GM20000 (cell line): Measurements from ENCODE around the gene ECEL1.

Experiments used
- DNase-seq: peaks from one replicate; pipeline ENCODE4 v3.0.0; 2012; ENCODE audit warnings: low spot score
- TF ChIP-seq, protein P1 (sequence below): IDR thresholded peaks from 2 replicates; pipeline ENCODE4 v1.5.1; 2012; ENCODE audit warnings: mild to moderate bottlenecking, control low read depth; ENCODE audit errors: extremely low read depth, missing control alignments

ECEL1 gene

DNA sequence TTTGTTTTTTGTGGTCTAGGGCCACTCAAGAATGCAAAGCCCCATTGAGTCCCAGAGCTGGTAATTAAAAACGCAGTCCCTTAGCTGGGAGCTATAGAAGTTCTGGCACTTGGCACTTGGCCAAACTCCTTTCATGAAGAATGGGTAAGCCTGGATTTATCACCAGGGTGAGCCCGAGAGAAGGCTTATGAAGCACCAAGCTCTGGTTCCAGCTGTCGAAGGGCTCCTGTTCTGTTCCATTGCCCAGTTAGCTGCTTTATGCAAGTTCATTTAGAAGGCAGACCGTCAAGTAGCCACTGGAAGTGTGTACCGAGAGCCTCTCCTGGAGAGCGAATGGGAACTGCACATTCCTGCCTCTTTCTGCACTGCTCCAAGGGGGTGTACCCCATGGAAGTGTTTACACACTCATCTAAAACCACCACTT is 14.2 kb downstream of the ECEL1 start:
- TF ChIP-seq, protein P1, sequence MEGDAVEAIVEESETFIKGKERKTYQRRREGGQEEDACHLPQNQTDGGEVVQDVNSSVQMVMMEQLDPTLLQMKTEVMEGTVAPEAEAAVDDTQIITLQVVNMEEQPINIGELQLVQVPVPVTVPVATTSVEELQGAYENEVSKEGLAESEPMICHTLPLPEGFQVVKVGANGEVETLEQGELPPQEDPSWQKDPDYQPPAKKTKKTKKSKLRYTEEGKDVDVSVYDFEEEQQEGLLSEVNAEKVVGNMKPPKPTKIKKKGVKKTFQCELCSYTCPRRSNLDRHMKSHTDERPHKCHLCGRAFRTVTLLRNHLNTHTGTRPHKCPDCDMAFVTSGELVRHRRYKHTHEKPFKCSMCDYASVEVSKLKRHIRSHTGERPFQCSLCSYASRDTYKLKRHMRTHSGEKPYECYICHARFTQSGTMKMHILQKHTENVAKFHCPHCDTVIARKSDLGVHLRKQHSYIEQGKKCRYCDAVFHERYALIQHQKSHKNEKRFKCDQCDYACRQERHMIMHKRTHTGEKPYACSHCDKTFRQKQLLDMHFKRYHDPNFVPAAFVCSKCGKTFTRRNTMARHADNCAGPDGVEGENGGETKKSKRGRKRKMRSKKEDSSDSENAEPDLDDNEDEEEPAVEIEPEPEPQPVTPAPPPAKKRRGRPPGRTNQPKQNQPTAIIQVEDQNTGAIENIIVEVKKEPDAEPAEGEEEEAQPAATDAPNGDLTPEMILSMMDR = no peak
- no peak for DNase-seq

DNA sequence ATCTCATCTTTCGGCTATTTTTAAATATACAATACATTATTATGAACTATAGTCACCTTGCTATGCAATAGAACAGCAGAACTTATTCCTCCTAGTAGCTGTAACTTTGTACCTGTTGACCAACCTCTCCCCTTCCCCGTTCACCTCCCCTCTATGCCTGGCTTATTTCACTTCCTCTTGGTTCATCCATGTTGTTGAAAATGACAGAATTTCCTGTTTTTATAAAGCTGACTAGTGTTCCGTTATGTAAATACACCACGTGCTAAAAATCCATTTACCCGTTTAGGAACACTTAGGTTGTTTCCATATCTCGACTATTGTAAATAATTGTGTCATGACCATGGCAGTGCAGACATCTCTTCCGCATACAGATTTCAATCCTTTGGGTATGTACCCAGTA is 21.4 kb downstream of the ECEL1 start:
- TF ChIP-seq, protein P1 = no peak
- no peak for DNase-seq

DNA sequence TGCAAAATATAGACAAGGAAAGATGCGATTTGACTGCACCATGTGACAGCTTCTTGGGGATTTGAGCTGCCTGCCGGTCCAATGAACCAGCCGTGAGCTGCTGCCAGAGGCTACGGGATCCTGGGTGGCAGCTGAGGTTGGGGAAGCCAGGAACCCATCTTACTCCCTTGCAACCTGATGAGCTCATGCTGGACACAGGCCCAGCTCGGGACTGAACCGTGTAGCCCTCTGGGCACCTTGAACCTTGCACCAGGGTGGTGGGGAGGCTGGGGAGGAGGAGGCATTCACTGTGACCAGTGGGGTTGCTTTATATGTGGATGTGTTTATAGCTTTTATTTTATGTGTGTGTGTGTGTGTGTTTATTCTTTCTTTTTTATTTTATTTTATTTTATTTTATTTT is 22.6 kb downstream of the ECEL1 start:
- no peak for DNase-seq
- TF ChIP-seq, protein P1 = no peak

DNA sequence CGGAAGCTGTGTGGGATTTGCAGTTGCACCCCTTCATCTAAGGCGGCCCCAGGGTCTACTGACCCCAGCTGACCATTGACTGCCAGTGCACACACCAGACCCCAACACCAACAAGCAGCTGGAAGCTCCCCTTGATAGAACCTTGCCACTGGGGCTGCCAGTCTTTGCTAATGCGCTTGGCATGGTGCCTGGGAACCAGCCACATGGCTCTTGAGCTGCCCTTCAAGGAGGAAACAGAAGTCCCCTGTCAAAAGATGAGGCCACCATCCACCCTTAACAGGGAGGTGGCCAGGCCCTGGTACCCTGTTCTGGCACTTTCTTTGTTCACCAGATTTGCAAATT is 23.1 kb downstream of the ECEL1 start:
- TF ChIP-seq, protein P1 = no peak
- no peak for DNase-seq

DNA sequence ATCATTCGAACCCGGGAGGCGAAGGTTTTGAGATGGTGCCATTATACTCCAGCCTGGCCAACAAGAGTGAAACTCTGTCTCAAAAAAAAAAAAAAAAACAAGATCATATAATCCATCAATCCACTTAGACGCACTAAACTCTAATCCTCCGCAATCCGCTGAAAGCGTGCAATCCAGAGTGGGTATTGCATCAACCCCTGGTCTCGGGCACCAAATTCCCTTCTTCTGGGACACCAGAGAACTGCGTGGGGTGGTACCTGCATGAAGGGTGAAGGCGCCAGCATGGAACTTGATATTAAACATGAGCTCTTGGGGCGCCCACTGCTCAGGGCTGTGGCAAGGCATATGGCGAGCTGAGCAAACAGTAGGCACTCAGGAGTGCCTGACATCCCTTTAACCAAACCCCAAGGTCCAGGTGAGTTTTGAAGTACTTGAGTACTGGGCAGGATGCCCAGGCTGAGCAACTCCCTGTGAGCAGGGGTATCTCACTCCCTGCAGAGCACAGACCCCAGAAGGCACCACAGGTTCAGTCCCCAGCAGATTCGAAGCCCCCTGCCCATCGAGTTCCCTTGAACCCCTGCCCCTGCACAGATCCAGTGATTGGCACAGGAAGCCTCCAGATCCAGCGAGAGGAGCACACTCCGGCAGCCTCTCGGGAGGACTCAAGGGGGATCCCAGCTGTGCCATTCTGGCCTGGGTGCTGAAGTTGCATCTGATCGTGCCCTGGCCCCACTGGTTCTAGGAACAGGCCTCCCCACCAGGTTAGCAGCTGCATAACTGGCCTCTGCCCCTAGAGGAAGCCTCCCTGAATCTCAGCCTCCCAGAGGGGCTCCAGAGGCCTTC is 23.7 kb downstream of the ECEL1 start:
- DNase-seq = no peak
- TF ChIP-seq, protein P1 = no peak

DNA sequence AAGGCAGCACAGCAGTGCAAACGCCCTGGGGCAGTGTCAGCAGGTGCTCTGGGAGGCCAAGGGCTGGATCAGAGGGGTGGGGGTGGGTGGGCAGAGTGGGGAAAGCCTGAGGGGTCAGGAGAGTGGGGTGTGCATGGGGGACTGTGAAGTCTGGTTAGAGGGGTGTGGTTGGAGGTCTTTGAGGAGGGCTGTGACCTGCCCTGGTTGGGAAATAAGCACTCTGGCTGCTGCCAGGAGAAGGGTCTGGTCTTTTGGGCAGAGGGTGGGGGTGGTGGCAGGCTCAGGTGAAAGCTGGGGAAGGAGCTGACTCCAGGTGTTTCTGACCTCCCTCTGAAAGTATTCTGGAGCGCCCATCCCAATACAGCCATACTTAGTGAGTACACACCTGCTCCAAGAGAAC is 27.5 kb downstream of the ECEL1 start:
- no peak for DNase-seq
- TF ChIP-seq, protein P1 = no peak

DNA sequence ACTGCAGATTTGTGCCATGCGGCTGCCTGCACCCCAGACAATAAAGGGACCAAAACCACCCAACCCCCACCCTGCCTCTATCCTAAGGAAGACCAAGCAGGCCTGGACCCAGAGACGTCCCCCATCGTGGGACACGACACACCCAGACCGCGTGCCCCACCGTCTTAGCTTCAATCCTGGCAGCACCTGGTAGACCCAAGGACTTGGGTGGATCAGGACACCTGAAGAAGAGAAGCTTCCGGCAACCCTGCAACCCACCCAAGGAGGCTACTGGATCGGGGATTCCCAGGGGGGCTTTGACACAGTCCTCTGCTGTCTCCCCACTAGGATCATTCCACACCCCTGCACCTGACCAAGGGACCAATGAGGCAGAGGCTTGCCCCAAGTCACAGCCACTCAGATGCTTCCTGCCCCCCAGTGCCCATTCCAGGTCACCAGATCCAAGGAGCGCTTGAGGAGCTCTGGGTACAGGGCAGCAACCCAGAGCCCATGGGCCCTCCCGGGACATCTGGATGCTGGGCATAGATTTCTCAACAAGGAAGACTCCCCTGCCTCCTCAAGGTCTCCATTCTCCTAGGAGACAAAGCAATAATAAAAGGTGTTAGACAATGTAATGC is 28.1 kb downstream of the ECEL1 start:
- DNase-seq = no peak
- TF ChIP-seq, protein P1 = no peak
